ENCODE data around the gene SCGB1A1.
A peak's percentile ranks its signal among the peaks of the same experiment; 100 is the strongest.

SCGB1A1 gene

GRCh38 chr11:62443390-62444235, 24.8 kb downstream of the SCGB1A1 start:
- ChIA-PET POLR2A (ENCODE audit: low non-redundant PET) (no interaction called here), CTCF (interaction anchor here (0.9 kb wide), 1 partner anchor 19 kb away, joined by 4 read pairs; no protein-coding TSS in a partner anchor)
- no peak for DNase-seq (ENCODE audit: low spot score)
- no peak for TF ChIP-seq CTCF (conservative IDR thresholded peaks at IDR 0.05; ENCODE audit: low read depth)
- H3K27ac ChIP-seq: peak overlapping the region; percentile 66

DNA sequence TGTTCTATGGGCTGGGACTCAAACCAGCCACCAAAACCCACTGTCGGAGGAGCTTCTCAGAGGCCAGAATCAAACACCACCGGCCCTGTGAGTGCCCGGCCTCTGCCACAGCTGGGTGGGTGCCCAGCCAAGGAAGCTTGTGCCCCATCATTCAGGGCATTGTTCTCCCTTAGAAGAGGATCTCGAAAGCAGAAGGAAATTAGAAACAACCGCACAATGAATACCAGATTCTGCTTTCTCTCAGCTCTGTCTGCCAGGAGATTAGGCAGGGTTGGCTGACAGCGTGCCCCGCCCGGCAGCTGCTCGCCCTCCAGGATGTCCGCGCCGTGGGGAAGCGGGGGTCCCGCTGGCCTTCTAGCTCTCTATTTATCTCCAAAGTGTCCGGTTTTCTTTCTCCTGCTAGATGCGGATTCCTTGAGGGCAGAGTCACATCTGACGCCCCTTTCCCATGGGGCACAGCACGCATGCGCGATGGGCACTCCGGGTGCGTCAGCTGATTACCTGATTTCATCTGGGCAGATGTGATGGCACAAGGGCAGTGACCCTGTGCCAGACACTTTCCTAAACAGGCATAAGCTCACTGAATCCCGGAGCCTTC, 25.5 kb downstream of the SCGB1A1 start:
- CTCF ChIA-PET: interaction anchor here (0.9 kb wide), 1 partner anchor 19 kb away, joined by 4 read pairs; no protein-coding TSS in a partner anchor
- peak; percentile 33 for DNase-seq (ENCODE audit: low spot score)
- POLR2A ChIA-PET (ENCODE audit: low non-redundant PET): no interaction called here
- TF ChIP-seq CTCF (conservative IDR thresholded peaks at IDR 0.05; ENCODE audit: low read depth): no peak
- H3K27ac ChIP-seq: peak overlapping the region; percentile 66

DNA sequence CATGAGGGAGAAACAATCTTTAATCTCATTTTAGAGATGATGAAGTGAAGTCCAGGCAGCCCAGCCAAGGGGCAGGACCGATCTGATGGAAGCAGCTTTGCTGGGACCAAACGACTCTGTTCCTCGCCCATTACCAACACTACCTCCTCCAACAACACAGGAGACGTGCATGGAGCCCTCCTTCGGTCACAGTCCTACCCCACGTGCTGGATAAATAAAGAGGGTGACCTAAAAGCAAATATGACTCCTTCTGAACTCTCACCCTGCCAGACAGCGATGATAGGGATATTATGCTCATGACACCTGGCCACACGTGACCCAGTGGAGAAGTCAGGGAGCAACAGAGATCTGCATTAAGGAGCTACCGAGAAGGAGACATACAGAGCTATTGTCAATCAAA, 26.0 kb downstream of the SCGB1A1 start:
- ChIA-PET POLR2A (ENCODE audit: low non-redundant PET) (no interaction called here), CTCF (interaction anchor here (0.9 kb wide), 1 partner anchor 20 kb away, joined by 4 read pairs; no protein-coding TSS in a partner anchor)
- no peak for DNase-seq (ENCODE audit: low spot score)
- H3K27ac ChIP-seq: peak overlapping the region; percentile 66
- TF ChIP-seq CTCF (conservative IDR thresholded peaks at IDR 0.05; ENCODE audit: low read depth): no peak

DNA sequence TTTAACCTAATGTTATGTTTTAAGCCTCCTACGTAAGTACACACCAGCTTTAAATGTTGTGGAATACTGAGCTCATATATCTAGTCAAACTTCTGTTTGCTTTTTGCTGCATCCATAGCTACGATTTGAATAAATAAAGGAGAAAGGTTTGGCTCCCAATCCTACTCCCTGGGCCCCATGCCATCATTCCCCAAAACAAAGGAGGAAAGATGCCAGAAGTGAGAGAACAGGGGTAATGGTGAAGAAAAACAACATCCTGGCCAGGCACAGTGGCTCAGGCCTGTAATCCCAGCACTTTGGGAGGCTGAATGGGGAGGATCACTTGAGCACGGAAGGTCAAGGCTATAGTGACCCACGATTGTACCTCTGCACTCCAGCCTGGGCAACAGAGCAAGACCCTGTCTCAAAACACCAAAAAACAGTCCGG, 26.5 kb downstream of the SCGB1A1 start:
- no peak for TF ChIP-seq CTCF (conservative IDR thresholded peaks at IDR 0.05; ENCODE audit: low read depth)
- DNase-seq (ENCODE audit: low spot score): no peak
- H3K27ac ChIP-seq: peak overlapping the region; percentile 66
- ChIA-PET CTCF (no interaction called here), POLR2A (ENCODE audit: low non-redundant PET) (no interaction called here)

- POLR2A ChIA-PET (ENCODE audit: low non-redundant PET): no interaction called here
Observed at GRCh38 chr11:62446091-62446490, 27.3 kb downstream of the SCGB1A1 start.

More at GRCh38 chr11:62446091-62446490, 27.3 kb downstream of the SCGB1A1 start:
- CTCF ChIA-PET: no interaction called here
- TF ChIP-seq CTCF (conservative IDR thresholded peaks at IDR 0.05; ENCODE audit: low read depth): no peak
- peak overlapping the region; percentile 66 for H3K27ac ChIP-seq
- DNase-seq (ENCODE audit: low spot score): no peak
